ENCODE data around the gene RAB39A.

Gene RAB39A

GRCh38 chr11:107928046-107928766 is at the start of gene RAB39A:
RAB39A (plus strand) TSS chr11:107928448; CDS start chr11:107928569, 121 bp downstream.
- no peak for TF ChIP-seq CTCF (IDR thresholded peaks at IDR 0.05)

- no peak for TF ChIP-seq CTCF (IDR thresholded peaks at IDR 0.05)
Observed at GRCh38 chr11:107882095-107882820, 46.0 kb upstream of the RAB39A start.

- peak; percentile 57 for TF ChIP-seq CTCF (IDR thresholded peaks at IDR 0.05)
Observed at GRCh38 chr11:107898270-107898669, 30.0 kb upstream of the RAB39A start.

GRCh38 chr11:107908211-107908610 is 20.0 kb upstream of the RAB39A start:
- no peak for TF ChIP-seq CTCF (IDR thresholded peaks at IDR 0.05)

GRCh38 chr11:107915229-107915628 is 13.0 kb upstream of the RAB39A start:
- TF ChIP-seq CTCF (IDR thresholded peaks at IDR 0.05): no peak

- TF ChIP-seq CTCF (IDR thresholded peaks at IDR 0.05): peak; percentile 53
Observed at GRCh38 chr11:107916671-107917241, 11.5 kb upstream of the RAB39A start.

GRCh38 chr11:107921997-107922396 is 6.3 kb upstream of the RAB39A start:
- no peak for TF ChIP-seq CTCF (IDR thresholded peaks at IDR 0.05)
